ENCODE results near the gene SP6.

The SP6 gene

DNA sequence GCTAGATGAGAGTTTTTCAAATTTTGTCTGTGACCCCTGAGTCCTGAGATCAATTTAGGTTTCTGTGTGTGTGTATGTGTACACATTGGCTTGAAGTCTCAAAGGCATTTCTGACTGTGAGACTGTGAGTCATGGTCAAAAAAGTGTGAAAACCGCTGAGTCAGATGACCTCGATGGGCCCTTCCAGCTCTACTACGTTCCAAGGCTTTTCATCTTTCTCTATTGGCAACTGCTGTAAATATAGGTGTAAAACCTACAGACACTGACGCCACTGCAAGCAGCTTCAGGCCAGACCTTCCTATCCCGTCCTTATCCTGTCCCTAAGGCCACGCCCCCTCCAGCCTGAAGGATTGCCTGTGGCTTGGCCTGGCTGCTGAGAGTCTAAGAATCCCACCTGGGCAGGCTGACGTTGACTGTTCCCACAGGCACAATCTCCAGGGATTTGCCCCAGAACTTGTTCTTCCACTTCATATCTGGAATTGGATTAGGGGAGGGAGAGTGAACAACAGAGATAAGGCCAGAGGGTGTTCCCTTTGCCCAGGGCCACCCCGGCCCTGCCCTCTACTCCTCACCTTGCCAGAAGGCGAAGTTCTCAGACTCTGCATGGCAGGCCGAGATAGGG lies 40.7 kb downstream of the SP6 start:
- DNase-seq = peak; percentile 41

DNA sequence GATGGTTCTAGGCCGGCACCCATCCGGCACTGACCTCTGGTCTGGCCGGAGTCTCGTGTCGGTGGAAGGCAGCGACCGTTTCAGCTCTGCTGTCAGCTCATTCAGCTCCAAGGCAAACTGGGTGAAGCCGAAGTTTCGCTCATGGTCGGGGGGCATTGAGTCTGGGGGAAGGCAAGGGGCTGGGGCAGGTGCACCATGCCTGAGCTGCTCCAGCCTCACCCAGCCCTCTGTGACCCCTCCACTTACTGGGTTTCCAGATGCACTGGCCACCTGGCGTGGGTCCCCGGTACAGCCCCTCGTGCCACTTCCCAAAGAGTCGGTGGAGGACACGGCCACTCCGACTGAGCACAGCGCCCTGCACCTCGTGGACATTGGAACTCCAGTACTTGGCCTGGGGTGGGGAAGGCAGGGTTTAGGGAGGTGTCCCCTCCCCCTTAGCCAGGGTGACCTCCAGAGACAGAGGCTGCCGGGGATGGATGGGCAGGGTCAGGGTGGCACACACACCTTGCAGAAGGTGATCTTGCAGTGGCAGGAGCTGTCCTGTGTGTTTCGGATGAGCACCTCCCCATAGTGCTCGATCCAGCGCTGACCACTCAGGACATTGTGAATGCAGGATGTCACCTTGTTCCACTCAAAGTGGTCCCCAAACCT lies 42.0 kb downstream of the SP6 start:
- DNase-seq = no peak

DNA sequence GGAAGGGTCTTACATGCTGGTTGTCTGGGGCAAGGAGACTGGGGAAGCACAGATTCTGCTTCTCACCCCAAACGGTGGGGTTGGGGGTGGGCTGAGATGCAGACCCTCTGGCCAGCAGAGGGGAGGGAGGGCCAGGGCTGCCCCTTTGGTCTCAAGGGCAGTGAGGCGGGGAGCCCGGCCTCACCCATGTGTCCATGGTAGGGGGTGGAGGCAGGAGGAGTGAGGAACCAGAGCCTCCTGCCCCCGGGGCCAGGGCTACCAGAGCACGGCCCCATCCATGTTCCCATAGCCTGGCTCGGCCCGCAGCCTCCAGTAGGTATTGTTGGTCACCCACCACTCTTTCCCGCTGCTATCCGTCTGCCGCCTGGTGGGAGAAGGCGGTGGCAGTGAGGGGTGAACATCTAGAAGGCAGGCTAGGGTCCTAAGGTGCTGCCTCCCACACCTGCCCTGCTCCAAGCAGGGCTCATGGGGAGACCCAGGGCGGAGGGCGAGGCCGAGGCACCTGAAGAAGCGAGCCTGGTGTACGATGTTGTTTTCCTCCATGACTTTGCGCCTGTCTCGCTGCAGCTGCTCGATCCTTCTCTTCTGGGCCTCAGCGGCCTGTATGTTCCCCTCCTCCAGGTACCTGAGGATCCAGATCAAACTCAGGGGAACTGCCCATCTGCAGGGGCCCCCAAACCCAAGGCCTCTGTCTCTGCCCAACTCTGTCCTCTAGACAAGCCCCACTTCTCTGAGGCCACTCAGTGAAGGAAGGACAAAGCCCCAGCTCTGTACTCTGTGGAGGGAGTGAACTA lies 42.7 kb downstream of the SP6 start:
- no peak for DNase-seq

DNA sequence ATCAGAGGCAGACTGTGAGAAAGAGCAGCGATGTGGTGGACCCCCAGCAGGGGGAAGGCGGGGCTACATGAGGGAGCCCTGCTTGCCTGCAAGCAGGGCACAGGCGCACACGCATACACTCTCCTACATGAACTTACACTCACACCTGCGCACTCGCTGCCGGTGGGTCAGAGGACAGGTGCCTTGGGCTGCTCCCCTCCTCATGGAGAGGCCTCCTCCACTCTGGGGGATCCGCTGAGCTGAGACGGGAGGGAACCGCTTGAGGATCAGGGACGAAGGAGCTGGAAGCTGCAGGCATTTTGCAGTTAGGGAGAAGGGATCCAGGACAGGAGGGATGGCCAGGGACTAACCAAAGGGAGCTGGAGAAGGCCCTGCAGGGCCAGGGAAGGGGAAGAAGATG lies 43.5 kb downstream of the SP6 start:
- DNase-seq = no peak

DNA sequence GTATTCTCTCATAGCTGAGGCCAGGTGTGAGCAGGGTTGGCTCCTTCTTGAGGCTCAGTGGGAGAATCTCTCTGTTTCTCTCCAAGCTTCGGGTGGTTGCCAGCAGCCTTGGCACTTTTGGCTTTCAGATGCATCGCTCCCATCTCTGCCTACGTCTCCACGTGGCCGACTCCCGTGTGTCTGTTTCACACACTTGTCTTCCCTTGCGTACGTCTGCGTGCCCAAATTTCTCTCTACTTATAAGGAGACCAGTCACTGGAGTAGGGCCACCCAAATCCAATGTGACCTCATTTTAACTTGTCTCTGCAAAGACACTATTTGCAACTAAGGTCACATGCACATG lies 44.1 kb downstream of the SP6 start:
- no peak for DNase-seq

DNA sequence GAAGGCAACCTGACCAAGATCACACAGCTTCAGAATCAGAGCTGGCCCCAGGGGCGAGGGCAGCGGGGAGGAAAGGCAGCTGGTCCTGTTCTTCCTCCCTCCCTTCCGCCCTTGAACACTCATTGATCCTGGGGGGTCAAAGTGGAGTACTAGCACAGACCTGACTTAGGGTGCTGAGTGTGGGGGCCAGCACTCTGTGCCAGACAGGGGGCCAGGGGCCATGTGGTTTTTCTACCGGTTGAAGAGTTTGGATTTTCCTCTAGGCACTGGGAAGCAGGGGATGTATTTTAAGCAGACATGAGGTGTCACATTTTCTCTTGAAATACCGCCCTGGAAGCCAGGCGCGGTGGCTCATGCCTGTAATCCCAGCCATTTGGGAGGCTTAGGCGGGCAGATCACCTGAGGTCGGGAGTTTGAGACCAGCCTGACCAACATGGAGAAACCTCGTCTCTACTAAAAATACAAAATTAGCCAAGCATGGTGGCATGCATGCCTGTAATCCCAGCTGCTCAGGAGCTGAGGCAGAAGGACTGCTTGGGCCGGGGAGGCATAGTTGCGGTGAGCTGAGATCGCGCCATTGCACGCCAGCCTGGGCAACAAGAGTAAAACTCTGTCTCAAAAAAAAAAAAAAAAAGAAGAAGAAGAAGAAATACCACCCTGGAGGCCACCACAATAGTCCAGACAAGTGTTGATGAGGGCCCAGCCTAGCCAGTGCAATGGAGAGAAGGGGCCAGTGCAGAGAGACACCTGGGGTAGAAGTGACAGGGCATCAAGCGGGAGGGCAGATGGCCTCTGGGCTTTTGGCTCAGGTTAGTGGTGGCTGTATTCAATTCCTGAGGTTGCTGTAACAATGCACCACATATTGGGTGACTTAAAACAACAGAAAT lies 44.7 kb downstream of the SP6 start:
- no peak for DNase-seq

DNA sequence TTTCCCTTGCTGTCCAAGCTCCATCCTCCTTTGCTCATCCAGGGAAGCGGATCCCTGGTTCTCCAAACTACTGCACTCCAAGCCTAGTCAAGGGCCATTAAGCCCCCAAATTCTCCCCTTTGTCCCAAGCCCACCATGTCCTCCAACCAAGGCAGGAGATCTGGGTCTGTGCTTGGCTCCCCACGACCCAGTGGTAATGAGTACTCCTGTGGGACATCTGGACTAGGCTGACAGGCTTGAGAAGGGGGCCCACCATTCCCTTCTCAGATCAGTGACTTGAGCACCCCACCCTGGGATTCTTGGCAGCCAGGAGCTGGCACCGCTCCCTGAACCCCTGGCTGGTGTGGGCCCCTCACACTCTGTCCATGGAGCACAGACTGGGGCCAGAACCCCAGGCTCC lies 46.5 kb downstream of the SP6 start:
- DNase-seq = no peak

DNA sequence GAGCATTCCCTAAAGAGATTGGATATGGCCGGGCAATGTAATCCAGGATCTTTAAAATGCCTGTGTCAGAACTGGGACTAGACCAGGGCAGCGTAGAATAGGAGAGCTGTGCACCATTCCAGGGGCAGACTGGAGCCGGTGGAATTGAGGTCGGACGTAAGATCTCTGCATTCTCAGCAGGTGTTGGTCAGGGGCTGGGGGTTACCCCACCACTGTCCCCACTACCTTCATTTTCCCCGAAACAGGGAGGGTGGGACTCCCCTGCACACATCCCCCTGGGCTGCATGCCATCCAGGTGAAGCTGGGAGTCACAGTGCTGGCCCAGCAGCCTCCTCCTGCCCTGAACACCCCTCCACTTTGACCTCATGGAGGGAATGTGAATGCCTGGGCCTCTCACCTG lies 47.2 kb downstream of the SP6 start:
- no peak for DNase-seq

DNA sequence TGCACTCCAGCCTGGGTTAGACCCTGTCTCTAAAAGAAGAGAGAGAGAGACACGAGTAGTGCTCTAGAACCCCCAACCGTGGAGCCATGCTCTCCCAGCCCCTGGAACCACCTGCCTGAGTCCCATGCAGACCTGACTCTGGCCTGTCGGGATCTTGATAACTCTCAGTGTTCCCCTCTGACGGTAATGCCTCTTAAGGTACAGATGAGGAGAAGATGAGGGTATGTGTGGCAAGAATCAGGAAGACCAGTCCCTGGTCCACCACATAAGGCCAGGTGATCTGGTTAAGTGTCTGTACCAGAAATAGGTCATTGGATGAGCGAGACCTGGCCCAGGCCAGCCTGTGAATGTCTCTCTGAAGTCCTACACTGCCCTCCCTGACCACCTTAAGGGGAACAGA lies 47.8 kb downstream of the SP6 start:
- no peak for DNase-seq

DNA sequence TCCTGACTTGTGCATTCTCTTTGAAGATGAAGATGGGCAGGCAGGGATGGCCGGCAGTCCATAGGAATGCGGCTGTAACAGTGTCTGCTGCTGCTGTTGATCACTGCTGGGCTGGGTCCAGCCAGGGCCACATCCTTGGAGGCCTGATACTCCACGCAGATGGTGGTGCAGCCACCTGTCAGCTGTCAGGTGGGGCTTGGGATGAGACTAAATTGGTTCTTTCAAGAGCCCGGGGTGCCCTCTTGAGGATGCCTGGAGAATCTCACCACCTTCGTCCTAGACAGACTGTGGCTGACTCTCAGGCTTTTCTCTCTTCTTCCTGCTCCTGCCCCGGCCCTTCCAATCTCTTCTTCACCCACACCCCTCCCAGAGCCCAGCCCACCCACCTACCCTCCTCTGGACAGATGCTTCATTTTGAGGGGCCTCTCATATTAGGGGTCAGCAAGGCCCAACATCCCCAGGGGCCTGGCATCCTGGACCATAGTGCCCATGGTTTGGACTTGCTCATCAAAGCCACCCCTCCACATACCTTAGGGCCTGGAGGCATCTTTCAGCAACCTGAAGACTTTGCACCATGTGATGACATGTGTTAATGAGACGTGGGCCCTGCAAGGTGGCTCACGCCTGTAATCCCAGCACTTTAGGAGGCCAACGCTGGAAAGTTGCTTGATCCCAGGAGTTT lies 48.5 kb downstream of the SP6 start:
- DNase-seq = peak; percentile 62

DNA sequence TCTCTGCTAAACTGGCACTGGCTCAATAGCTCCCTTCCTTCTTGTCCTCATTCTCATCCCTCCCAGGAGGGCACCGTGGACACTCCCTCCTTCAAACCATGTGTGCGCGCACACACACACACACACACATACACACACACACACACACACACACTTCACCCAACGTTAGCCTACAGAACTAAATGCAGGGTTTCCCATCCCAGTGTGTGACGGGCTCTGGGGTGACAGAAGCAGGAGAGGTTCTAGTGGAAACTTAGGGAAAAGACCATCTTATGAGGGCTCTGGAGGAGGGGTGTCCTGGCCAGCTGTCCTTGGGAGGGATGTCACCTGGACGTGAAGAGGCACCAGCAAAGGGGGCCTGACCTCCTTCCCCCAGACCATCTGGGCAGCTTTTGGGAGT lies 49.1 kb downstream of the SP6 start:
- no peak for DNase-seq

DNA sequence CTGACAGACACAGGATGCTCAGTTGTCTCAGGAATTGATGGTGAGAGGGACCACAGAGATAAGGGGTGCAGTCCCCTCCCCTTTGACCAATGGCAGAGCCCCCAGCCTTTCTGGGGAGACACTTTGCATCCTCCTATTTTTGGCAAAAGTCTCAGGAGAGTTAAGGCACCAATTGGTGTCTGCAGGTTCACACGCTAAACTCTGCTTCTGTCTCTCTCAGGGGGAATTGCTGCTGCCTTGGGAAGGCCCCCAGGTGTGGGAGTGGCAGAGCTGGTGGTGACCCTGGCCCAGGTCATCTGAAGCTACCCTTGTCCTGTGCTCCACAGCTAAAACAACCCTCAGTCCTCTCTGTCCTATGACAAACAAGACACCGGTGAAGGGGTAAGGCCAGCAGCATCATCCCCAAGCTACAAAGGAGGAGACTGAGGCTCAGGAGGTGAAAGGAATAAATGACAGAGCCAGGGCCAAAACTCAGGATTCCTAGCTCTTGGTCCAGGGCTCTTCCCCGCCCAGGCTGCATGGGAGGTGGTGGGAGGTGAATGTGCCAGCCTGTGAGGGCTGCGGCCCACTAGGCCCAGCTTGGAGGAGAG lies 49.7 kb downstream of the SP6 start:
- DNase-seq = no peak

DNA sequence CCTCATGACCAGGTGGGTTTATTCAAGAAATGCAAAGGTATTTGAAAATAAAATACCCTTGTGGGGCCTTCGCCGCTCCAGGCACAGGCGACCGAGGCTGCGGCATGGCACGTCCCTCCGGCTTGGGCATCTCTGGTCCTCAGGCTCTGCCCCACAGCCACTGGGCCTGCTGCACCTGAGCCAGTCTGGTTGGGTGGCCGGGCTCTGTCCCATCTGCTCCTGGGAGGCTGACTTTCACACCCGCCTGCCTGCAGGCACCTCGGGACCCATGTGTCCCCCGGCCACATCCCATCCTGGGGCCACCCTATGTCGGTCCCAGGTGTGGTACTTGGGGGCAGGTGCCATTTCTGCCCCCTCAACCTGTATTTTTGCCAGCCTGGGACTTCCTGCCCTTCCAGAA lies 50.3 kb downstream of the SP6 start:
- no peak for DNase-seq

DNA sequence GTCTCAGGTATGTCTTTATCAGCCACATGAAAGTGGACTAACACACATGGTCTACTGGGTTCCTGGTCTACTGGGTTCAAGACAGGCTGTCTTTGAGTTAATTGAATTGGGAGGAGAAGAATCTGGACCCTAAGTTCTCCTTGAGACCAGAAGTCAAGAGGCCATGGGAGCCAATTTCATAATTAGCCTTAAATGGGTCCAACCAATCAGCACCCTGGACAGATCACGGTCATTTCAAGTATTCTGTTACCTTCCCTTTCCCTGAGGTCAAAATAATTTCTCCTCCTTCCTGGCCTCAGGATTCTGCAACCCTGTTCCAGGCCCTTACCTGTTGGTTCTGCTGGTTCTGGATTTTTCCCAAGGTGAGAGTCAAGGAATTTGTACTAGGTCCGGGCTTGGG lies 53.2 kb downstream of the SP6 start:
- DNase-seq = no peak

All from activated gamma-delta T cell treated with Interleukin-2 at 50 U/mL for 16 hours (primary cell).